ENCODE data around the gene MATN4. TPM values are rescaled to one million over a fixed set of nuclear protein-coding genes. Genes with fewer than 3 reads are reported as not detected.

Gene MATN4
- total and polyA plus RNA-seq, 2 donors (not counting 1 experiment from before 2014, with no cell fraction given) = not detected

DNA sequence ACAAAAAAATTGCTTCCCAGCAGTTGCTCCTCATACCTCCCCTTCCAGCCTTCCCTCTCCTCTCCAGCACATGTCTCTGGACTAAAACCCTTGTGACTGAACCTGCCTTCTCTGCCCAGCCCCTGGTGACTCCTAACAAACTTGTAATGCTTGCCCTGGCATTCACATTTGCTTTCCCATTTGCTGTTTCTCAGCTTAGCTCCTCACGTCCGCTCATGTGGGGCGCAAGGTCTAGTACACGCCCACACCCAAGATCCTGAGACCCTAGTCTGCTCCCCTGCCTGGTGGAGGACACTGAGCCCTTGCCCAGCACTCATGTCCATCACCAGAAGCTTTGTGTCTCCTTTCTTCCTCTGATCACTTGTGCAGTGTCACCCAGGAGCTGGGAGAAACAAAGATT lies 19.7 kb downstream of the MATN4 start:
- H3K4me1 ChIP-seq (ENCODE audit: control insufficient read depth in 2 of 2, insufficient read depth in 2 of 2, low read length in 2 of 2) = peaks cover 4 to 11% of the 10 kb centered on the region in 2 donors
- H3K4me3 ChIP-seq (ENCODE audit: control extremely low read depth in 1 of 5, extremely low read depth in 1 of 5, insufficient read depth in 1 of 5, low read depth in 2 of 5, low read length in 4 of 5) = no peak overlapping the region
- Mint-ChIP-seq H3K27ac (no peak overlapping the region), H3K4me1 (peaks cover 11% of the 10 kb centered on the region), H3K9me3 (ENCODE audit: insufficient read depth) (no peaks in the 10 kb centered on the region), H3K27me3 (peaks cover 45% of the 10 kb centered on the region), H3K4me3 (no peak overlapping the region)
- intact Hi-C loops (cut with micrococcal nuclease) = no loop called here
- H3K9me3 ChIP-seq (ENCODE audit: control extremely low read depth in 1 of 3, control insufficient read depth in 2 of 3, insufficient read depth in 1 of 3, low read length in 2 of 3) = no peaks in the 10 kb centered on the region
- no peak overlapping the region for H3K9ac ChIP-seq (ENCODE audit: low read length)
- ATAC-seq (ENCODE audit: low read depth) (no peak), DNase-seq (no peak)
- POLR2A ChIA-PET = no interaction called here
- no peaks in the 10 kb centered on the region for H3K79me2 ChIP-seq (ENCODE audit: control insufficient read depth, insufficient read depth, low read length)
- TF ChIP-seq CTCF (IDR thresholded peaks at IDR 0.05) (no peak), EZH2 (IDR thresholded peaks at IDR 0.05; ENCODE audit: borderline replicate concordance, insufficient read depth, low read depth, low read length, poor library complexity, severe bottlenecking) (no peak)
- no peaks in the 10 kb centered on the region for H4K20me1 ChIP-seq (ENCODE audit: control insufficient read depth, insufficient read depth, low read length, poor library complexity, severe bottlenecking)
- H3K27ac ChIP-seq (ENCODE audit: low read length in 2 of 2) = no peak overlapping the region
- H3K27me3 ChIP-seq (replicated peaks in 1 of 4; ENCODE audit: control extremely low read depth in 1 of 4, control insufficient read depth in 3 of 4, insufficient read depth in 4 of 4, low read length in 3 of 4) = peaks cover 0 to 13% (median 1%) of the 10 kb centered on the region in 4 experiments
- no peak overlapping the region for H3K4me2 ChIP-seq (replicated peaks; ENCODE audit: low read depth, low read length, poor library complexity, severe bottlenecking)
- CTCF ChIA-PET = interaction anchor here (0.6 kb wide), 2 partner anchors 148 to 484 kb away, joined by 3 to 4 read pairs; no protein-coding TSS in a partner anchor
- 85% methylated on average over 4 of the region's 4 CpGs for WGBS (ENCODE audit: insufficient coverage)
- H2AFZ ChIP-seq (ENCODE audit: insufficient read depth, low read depth, low read length, poor library complexity, severe bottlenecking) = no peak overlapping the region
- H3K36me3 ChIP-seq (replicated peaks in 1 of 2; ENCODE audit: control extremely low read depth in 1 of 2, control insufficient read depth in 1 of 2, extremely low read depth in 1 of 2, insufficient read depth in 2 of 2, low read length in 1 of 2) = no peaks in the 10 kb centered on the region

GRCh38 chr20:45283551-45284057 lies 24.5 kb downstream of the MATN4 start:
- TF ChIP-seq CTCF (IDR thresholded peaks at IDR 0.05) (no peak), EZH2 (IDR thresholded peaks at IDR 0.05; ENCODE audit: borderline replicate concordance, insufficient read depth, low read depth, low read length, poor library complexity, severe bottlenecking) (no peak)

More at GRCh38 chr20:45283551-45284057, 24.5 kb downstream of the MATN4 start:
- H3K27ac ChIP-seq (ENCODE audit: low read length in 2 of 2) = no peak overlapping the region
- H3K4me2 ChIP-seq (replicated peaks; ENCODE audit: low read depth, low read length, poor library complexity, severe bottlenecking) = no peak overlapping the region
- H2AFZ ChIP-seq (ENCODE audit: insufficient read depth, low read depth, low read length, poor library complexity, severe bottlenecking) = no peak overlapping the region
- 76% methylated on average over 3 of the region's 4 CpGs for WGBS (ENCODE audit: insufficient coverage)
- H4K20me1 ChIP-seq (ENCODE audit: control insufficient read depth, insufficient read depth, low read length, poor library complexity, severe bottlenecking) = no peaks in the 10 kb centered on the region
- Mint-ChIP-seq H3K9me3 (ENCODE audit: insufficient read depth) (no peaks in the 10 kb centered on the region), H3K4me1 (no peaks in the 10 kb centered on the region), H3K4me3 (no peak overlapping the region), H3K27ac (no peak overlapping the region), H3K27me3 (peaks cover 57% of the 10 kb centered on the region)
- peaks cover 0 to 11% (median 0%) of the 10 kb centered on the region in 4 experiments for H3K27me3 ChIP-seq (replicated peaks in 1 of 4; ENCODE audit: control extremely low read depth in 1 of 4, control insufficient read depth in 3 of 4, insufficient read depth in 4 of 4, low read length in 3 of 4)
- ChIA-PET CTCF (interaction anchor here (0.7 to 2.1 kb wide), 3 partner anchors 8 to 28 kb away, joined by 3 to 14 read pairs (median 4); no protein-coding TSS in a partner anchor), POLR2A (no interaction called here)
- H3K4me3 ChIP-seq (ENCODE audit: control extremely low read depth in 1 of 5, extremely low read depth in 1 of 5, insufficient read depth in 1 of 5, low read depth in 2 of 5, low read length in 4 of 5) = no peak overlapping the region
- no peak for ATAC-seq (ENCODE audit: low read depth)
- no peak overlapping the region for H3K9ac ChIP-seq (ENCODE audit: low read length)
- intact Hi-C loops (cut with micrococcal nuclease) = no loop called here
- no peaks in the 10 kb centered on the region for H3K79me2 ChIP-seq (ENCODE audit: control insufficient read depth, insufficient read depth, low read length)
- H3K4me1 ChIP-seq (ENCODE audit: control insufficient read depth in 2 of 2, insufficient read depth in 2 of 2, low read length in 2 of 2) = no peaks in the 10 kb centered on the region
- H3K9me3 ChIP-seq (ENCODE audit: control extremely low read depth in 1 of 3, control insufficient read depth in 2 of 3, insufficient read depth in 1 of 3, low read length in 2 of 3) = no peaks in the 10 kb centered on the region
- no peaks in the 10 kb centered on the region for H3K36me3 ChIP-seq (replicated peaks in 1 of 2; ENCODE audit: control extremely low read depth in 1 of 2, control insufficient read depth in 1 of 2, extremely low read depth in 1 of 2, insufficient read depth in 2 of 2, low read length in 1 of 2)
- no peak for DNase-seq
